ENCODE data around the gene MYO5B. TPM values are rescaled to one million over a fixed set of nuclear protein-coding genes. Genes with fewer than 3 reads are reported as not detected.

MYO5B gene
- total and polyA plus RNA-seq, 8 donors = 9.0 to 25.5 (median 12.1) TPM

DNA sequence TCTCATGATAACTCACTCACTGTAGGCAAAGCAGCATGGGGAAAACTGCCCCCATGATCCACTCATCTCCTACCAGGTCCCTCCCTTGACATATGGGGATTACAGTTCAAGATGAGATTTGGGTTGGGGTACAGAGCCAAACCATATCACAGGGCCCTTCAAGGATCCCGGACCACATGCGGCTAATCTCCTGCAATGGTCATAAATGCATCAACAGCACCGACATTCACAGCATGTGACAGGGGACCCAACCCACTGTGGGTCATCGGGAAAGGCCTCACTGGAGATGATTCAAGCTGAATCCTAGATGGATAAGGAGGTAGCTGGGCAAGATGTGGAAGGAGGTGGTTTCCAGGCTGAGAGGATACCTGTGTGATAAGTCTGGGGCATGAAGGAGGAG, 129.4 kb downstream of the MYO5B start:
- ATAC-seq (no peak), DNase-seq (no peak)
- H3K9me3 ChIP-seq = no peaks in the 10 kb centered on the region
- H3K4me3 ChIP-seq = no peak overlapping the region
- no peaks in the 10 kb centered on the region for H3K27me3 ChIP-seq
- H3K27ac ChIP-seq = no peak overlapping the region
- intact Hi-C loops (cut with DNase I) = no loop called here
- TF ChIP-seq, protein P1, sequence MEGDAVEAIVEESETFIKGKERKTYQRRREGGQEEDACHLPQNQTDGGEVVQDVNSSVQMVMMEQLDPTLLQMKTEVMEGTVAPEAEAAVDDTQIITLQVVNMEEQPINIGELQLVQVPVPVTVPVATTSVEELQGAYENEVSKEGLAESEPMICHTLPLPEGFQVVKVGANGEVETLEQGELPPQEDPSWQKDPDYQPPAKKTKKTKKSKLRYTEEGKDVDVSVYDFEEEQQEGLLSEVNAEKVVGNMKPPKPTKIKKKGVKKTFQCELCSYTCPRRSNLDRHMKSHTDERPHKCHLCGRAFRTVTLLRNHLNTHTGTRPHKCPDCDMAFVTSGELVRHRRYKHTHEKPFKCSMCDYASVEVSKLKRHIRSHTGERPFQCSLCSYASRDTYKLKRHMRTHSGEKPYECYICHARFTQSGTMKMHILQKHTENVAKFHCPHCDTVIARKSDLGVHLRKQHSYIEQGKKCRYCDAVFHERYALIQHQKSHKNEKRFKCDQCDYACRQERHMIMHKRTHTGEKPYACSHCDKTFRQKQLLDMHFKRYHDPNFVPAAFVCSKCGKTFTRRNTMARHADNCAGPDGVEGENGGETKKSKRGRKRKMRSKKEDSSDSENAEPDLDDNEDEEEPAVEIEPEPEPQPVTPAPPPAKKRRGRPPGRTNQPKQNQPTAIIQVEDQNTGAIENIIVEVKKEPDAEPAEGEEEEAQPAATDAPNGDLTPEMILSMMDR (IDR thresholded peaks at IDR 0.05) = no peak
- no peaks in the 10 kb centered on the region for H3K4me1 ChIP-seq
- H3K36me3 ChIP-seq = no peaks in the 10 kb centered on the region

- no peak overlapping the region for H3K27ac ChIP-seq
- H3K9me3 ChIP-seq = no peaks in the 10 kb centered on the region
- H3K27me3 ChIP-seq = no peaks in the 10 kb centered on the region
- DNase-seq (no peak), ATAC-seq (no peak)
- TF ChIP-seq, protein P1 (IDR thresholded peaks at IDR 0.05) = no peak
- H3K36me3 ChIP-seq = no peaks in the 10 kb centered on the region
- no peaks in the 10 kb centered on the region for H3K4me1 ChIP-seq
- intact Hi-C loops (cut with DNase I) = no loop called here
- no peak overlapping the region for H3K4me3 ChIP-seq
Observed at GRCh38 chr18:50065039-50065438, 129.9 kb downstream of the MYO5B start.

GRCh38 chr18:50061876-50062517, 132.9 kb downstream of the MYO5B start:
- Histone ChIP-seq H3K36me3 (no peaks in the 10 kb centered on the region), H3K9me3 (no peaks in the 10 kb centered on the region), H3K27ac (no peak overlapping the region), H3K4me3 (no peak overlapping the region), H3K27me3 (no peaks in the 10 kb centered on the region), H3K4me1 (no peaks in the 10 kb centered on the region)
- intact Hi-C loops (cut with DNase I) = no loop called here
- ATAC-seq = peak; percentile 44
- peak in 1 of 4 donors; percentile 7 for DNase-seq
- TF ChIP-seq, protein P1 (IDR thresholded peaks at IDR 0.05) = no peak

DNA sequence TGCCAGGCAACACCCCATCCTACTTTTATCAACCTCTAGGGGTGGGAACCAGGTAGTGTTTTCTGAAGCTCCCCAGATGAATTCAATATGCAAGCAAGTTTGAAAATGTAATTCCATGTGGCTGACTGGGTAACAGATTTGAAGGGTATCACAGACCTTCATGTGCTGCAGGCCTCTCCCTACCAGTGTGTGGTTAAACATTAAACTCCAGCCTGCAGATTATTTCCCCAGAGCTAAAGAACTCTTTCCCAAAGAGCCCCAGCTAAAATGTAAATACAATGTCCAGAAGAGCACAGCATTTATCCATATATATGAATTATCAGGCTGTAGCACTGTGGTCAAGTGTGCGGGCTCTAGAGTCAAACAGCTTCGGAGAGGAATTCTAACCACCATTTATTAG, 134.1 kb downstream of the MYO5B start:
- Histone ChIP-seq H3K27ac (no peak overlapping the region), H3K4me1 (no peaks in the 10 kb centered on the region), H3K36me3 (no peaks in the 10 kb centered on the region), H3K4me3 (no peak overlapping the region), H3K27me3 (no peaks in the 10 kb centered on the region), H3K9me3 (no peaks in the 10 kb centered on the region)
- DNase-seq (no peak), ATAC-seq (no peak)
- intact Hi-C loops (cut with DNase I) = no loop called here
- TF ChIP-seq, protein P1 (IDR thresholded peaks at IDR 0.05) = no peak

DNA sequence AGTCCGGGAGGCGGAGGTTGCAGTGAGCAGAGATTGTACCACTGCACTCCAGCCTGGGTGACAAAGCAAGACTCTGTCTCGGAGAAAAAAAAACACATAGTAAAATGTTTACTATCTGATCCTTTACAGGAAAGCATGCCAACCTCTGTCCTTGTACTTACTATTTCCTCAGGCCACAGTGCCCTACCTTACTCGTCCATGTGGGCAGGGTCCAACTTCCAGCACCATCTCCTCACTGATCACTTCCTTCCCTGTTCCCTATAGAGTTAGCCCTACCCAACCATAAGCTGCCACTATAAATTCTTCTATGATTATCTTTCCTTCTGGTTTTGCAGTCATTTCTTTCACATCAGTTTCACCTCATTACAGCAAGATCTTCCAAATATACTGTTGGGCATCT, 136.2 kb downstream of the MYO5B start:
- Histone ChIP-seq H3K36me3 (no peaks in the 10 kb centered on the region), H3K9me3 (no peaks in the 10 kb centered on the region), H3K4me1 (no peaks in the 10 kb centered on the region), H3K27ac (no peak overlapping the region), H3K27me3 (no peaks in the 10 kb centered on the region), H3K4me3 (no peak overlapping the region)
- intact Hi-C loops (cut with DNase I) = no loop called here
- TF ChIP-seq, protein P1 (IDR thresholded peaks at IDR 0.05) = no peak
- no peak for DNase-seq
- ATAC-seq = no peak
